RWPE1 (cell line): ENCODE results near the gene NEK4.

Experiments used
- CTCF ChIA-PET: fragments of 350-600 bp; sonication (Branson Sonifier 250); formaldehyde crosslinking; extraction: SDS; loops from one replicate; lab custom pipeline; 2021; lab: Yijun Ruan, JAX
- POLR2A ChIA-PET: fragments of 400-600 bp; formaldehyde crosslinking; extraction: SDS; loops from one replicate; lab custom pipeline; 2020; ENCODE audit warnings: antibody characterized with exemption; ENCODE audit not compliant: low non-redundant PET; lab: Yijun Ruan, JAX
- DNase-seq: peaks from one replicate; pipeline ENCODE4 v3.0.0; 2012; ENCODE audit warnings: low spot score
- H3K27ac ChIP-seq: fragments of 450-650 bp; 2 replicates; pipeline ENCODE4 v1.5.1; 2017
- TF ChIP-seq, protein P1 (sequence below): fragments of 450-650 bp; conservative IDR thresholded peaks from 2 replicates; pipeline ENCODE4 v1.5.1; 2017; ENCODE audit warnings: low read depth, mild to moderate bottlenecking

NEK4 gene

DNA sequence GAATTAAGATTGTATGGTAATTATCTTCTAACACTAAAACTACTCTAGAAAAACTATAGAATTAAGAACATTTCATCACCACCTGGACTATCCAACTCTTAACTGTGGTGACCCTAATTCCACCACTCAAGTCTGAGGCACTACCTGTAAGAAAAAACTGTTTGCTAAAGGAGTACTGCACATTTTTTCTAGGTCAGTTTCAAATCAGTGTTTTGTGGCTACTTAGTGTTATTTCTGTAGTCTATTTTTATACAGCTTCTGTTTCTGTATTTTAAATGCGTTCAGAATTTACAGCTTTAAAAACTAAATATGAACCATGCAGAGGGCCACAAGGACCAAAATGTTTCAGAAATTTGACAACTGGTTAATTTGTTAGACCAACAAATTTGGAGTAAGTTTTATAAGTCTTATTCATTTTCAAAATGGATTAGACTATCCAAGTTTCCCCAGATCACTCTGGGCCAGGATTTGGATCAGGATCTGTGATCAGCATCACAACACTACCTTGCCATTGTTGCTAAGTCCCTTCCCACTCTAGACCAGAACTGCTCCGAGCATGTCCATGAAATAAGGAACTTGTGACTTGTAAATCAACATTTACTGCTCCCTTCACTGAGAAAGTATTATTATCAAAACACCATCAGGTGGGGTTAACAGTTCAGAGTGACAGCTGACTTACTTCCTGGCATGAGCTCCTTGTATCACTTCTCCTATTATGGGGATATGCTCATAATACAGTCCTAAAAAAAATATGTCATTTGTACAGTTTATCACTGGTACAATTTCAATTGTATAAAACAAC lies 73.7 kb downstream of the NEK4 start:
- CTCF ChIA-PET: interaction anchor here (0.7 kb wide), 1 partner anchor 10 kb away, joined by 4 read pairs; no protein-coding TSS in a partner anchor
- no peak overlapping the region for H3K27ac ChIP-seq
- TF ChIP-seq, protein P1, sequence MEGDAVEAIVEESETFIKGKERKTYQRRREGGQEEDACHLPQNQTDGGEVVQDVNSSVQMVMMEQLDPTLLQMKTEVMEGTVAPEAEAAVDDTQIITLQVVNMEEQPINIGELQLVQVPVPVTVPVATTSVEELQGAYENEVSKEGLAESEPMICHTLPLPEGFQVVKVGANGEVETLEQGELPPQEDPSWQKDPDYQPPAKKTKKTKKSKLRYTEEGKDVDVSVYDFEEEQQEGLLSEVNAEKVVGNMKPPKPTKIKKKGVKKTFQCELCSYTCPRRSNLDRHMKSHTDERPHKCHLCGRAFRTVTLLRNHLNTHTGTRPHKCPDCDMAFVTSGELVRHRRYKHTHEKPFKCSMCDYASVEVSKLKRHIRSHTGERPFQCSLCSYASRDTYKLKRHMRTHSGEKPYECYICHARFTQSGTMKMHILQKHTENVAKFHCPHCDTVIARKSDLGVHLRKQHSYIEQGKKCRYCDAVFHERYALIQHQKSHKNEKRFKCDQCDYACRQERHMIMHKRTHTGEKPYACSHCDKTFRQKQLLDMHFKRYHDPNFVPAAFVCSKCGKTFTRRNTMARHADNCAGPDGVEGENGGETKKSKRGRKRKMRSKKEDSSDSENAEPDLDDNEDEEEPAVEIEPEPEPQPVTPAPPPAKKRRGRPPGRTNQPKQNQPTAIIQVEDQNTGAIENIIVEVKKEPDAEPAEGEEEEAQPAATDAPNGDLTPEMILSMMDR: no peak
- DNase-seq: no peak
- POLR2A ChIA-PET: no interaction called here

DNA sequence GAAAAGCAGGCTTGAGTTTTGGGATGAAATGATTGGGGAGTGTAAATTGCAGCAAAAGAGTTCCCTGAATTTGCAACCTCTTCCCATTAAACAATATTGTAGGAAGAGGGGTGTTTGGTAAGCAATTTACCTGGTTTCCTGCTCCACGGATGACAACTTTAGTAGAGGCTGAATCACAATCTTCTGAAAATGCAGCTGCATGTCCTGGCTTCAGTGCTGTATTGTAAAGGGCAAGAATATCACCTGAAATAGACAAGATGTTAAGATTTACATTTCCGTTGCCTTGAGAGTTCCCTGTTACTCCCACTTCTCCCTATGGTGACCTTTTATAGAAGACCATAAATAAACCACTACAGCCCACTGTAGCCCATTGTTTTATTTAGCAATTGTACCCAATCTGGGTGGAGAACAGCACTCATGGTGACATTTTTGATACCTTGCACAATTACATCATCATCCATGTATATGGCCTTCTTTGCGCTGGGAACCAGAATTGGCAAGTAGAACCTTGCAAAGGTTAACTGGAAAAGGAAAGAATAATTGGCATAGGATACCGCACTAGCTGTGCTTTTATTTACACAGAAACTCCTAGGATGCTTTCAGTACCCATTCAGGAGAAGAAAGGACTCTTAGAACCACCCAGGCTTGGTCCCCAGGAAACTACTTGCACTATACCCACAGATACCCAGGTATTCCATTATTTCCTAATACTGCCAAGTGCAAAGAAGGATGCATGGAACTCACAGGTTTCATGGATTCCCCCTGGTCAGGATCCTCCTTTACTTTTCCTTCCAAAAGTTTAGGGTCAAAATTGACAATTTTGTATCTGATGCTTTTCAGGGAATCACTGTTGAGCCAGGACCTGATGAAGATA lies 74.7 kb downstream of the NEK4 start:
- POLR2A ChIA-PET: no interaction called here
- H3K27ac ChIP-seq: no peak overlapping the region

DNA sequence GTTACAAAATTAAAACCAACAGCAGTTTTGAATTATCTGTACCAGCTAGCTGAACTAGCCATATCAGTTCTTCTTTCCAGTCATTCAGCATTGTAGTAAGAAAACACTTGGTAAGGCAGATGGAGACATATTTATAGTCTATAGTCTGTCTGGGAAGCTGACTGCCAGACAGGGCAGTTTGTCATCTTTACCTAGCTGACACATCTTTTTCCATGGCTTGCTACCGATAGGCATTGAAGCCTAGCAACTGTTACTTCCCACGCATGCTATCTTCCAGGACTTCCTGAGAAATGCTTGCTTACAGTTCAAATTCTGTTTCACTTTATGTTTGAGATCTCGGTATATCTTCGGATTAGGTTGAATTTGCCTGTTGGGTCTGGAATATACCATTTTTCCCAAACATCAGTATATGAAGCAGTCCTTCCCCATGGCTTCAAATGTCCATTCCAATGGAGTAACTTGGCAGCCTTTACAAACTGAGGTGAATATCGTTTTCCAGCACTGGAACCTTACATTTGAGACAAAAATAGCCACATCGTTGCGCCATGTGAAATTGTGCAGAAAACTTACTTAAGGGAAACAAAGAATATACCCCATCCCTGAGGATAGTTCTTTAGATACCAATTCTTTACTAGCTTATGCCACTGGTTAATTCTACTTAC lies 76.1 kb downstream of the NEK4 start:
- DNase-seq: no peak
- ChIA-PET POLR2A (no interaction called here), CTCF (no interaction called here)
- TF ChIP-seq, protein P1: no peak
- H3K27ac ChIP-seq: no peak overlapping the region

More for the DNA sequence above, 74.7 kb downstream of the NEK4 start:
- DNase-seq: no peak
- CTCF ChIA-PET: no interaction called here
- TF ChIP-seq, protein P1: no peak

DNA sequence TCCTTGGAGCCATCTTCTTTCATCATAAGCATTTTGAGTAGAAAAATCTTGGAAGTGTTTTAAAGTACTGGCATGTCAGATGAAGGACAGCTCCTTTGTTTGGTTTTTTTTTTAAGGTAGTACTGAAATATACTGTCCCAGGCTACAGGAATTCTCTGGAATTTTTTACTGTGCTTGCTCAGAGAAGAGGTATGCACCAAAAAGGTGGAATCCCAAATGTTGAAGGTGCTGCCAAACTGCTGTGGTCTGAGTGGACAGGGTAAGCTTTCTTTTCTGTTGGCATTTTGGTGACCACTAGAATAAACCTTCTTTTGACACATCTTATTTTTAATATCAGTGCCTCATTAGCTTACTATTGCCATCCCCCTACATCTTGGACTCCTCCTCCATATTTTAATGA lies 77.7 kb downstream of the NEK4 start:
- no peak for DNase-seq
- ChIA-PET POLR2A (no interaction called here), CTCF (no interaction called here)
- TF ChIP-seq, protein P1: no peak
- no peak overlapping the region for H3K27ac ChIP-seq

DNA sequence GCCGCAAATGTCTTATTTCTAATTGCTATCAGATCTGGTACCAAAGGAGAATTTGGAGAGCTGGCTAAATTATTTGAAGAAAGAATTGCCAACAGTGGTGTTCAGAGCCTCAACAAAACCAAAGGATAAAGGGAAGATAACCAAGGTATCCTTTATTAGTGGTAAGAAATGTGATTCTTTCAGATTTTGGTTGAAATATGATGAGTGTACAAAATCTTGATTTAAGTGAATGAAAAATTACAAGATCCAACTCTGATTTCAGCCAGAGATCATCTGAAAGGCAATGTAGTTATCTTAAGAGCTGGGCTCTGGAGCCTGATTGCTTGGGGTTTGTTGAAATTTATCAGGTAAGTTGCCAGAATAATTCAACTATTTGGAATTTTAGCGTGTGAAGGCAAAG lies 80.2 kb downstream of the NEK4 start:
- POLR2A ChIA-PET: no interaction called here

More for the DNA sequence above, 80.2 kb downstream of the NEK4 start:
- CTCF ChIA-PET: no interaction called here
- DNase-seq: no peak
- H3K27ac ChIP-seq: no peak overlapping the region
- TF ChIP-seq, protein P1: no peak
